Measurements from ENCODE around the gene TULP3.

GRCh38 chr12:2984249-2984648 is 93.6 kb downstream of the TULP3 start:
- TF ChIP-seq USF2 (IDR thresholded peaks at IDR 0.05; ENCODE audit: low read length) = no peak
- no peak for TF ChIP-seq POLR2A (IDR thresholded peaks at IDR 0.05; ENCODE audit: control extremely low read depth in 1 of 2, low read depth in 2 of 2, low read length in 2 of 2)
- no peak for TF ChIP-seq POLR2AphosphoS5 (IDR thresholded peaks at IDR 0.05; ENCODE audit: low read depth, low read length)
- no peak for TF ChIP-seq CTCF (IDR thresholded peaks at IDR 0.05; ENCODE audit: control extremely low read depth in 1 of 3, insufficient read depth in 1 of 3, low read depth in 1 of 3, low read length in 3 of 3)
- TF ChIP-seq CEBPB (IDR thresholded peaks at IDR 0.05; ENCODE audit: low read depth, low read length) = no peak
- no peak for TF ChIP-seq EP300 (IDR thresholded peaks at IDR 0.05; ENCODE audit: borderline replicate concordance in 1 of 2, low read depth in 2 of 2, low read length in 2 of 2)
- no peak for TF ChIP-seq FOSL1 (IDR thresholded peaks at IDR 0.05; ENCODE audit: insufficient read depth, low read depth, low read length)
- no peak for TF ChIP-seq ATF3 (IDR thresholded peaks at IDR 0.05; ENCODE audit: insufficient read depth, low read depth, low read length)
- TF ChIP-seq TEAD4 (IDR thresholded peaks at IDR 0.05; ENCODE audit: low read depth, low read length) = no peak
- TF ChIP-seq GTF2F1 (IDR thresholded peaks at IDR 0.05; ENCODE audit: borderline replicate concordance, low read depth, low read length) = no peak
